Endothelial cell of umbilical vein (primary cell): ENCODE data around the gene MAP3K10. TPM values are rescaled to one million over a fixed set of nuclear protein-coding genes. Genes with fewer than 3 reads are reported as not detected.

Experiments used
- BruUV-seq: library from RNA; stranded (reverse); fragments of 400-500 nt; replicated peaks from 2 replicates; lab custom pipeline; 2021; lab: Mats Ljungman, UMichigan
- CTCF ChIA-PET: fragments of 300-600, 350-600 bp; sonication (Branson Sonifier 250); formaldehyde crosslinking; loops from one replicate; lab custom pipeline; 2021; ENCODE audit warnings: antibody characterized with exemption, inconsistent platforms; lab: Charles Lee
- POLR2A ChIA-PET: fragments of 300-600, 350-600 bp; sonication (Branson Sonifier 250); formaldehyde crosslinking; loops from one replicate; lab custom pipeline; 2021; ENCODE audit warnings: antibody characterized with exemption, inconsistent platforms; lab: Charles Lee
- DNase-seq: peaks from one replicate; pipeline ENCODE4 v3.0.0-alpha.2; 2011; ENCODE audit warnings: low read depth, low spot score
- FAIRE-seq: peaks from 2 replicates; lab custom pipeline; 2011; peaks lifted over from hg19 to GRCh38; lab: Jason Lieb, UNC
- H2AFZ ChIP-seq: 2 replicates; pipeline ENCODE4 v1.6.0; 2012; ENCODE audit warnings: low read depth, low read length, control low read depth, inconsistent platforms
- H3K27ac ChIP-seq: 2 replicates; pipeline ENCODE4 v1.5.1; 2011; ENCODE audit warnings: low read depth, mild to moderate bottlenecking, control low read depth, low read length, moderate library complexity; ENCODE audit not compliant: insufficient read depth
- H3K27me3 ChIP-seq, 2 experiments: 2 replicates each; pipeline versions ENCODE4 v1.6.0 to v1.6.1; 2011; ENCODE audit warnings: low read length in 2 of 2, mixed read lengths in 1 of 2; ENCODE audit not compliant: control insufficient read depth in 2 of 2, insufficient read depth in 2 of 2
- H3K36me3 ChIP-seq, 2 experiments: 2 replicates in 1 of 2; 3 replicates in 1 of 2; pipeline ENCODE4 v1.5.1; 2011; ENCODE audit warnings: low read length in 2 of 2, mild to moderate bottlenecking in 1 of 2, moderate library complexity in 1 of 2; ENCODE audit not compliant: control insufficient read depth in 2 of 2, insufficient read depth in 2 of 2; ENCODE audit errors: extremely low read depth in 1 of 2
- H3K4me1 ChIP-seq: 3 replicates; pipeline ENCODE4 v1.5.1; 2011; ENCODE audit warnings: mild to moderate bottlenecking, low read length; ENCODE audit not compliant: control insufficient read depth, insufficient read depth; ENCODE audit errors: extremely low read depth
- H3K4me2 ChIP-seq: 2 replicates; pipeline ENCODE4 v1.6.1; 2011; ENCODE audit warnings: low read length, control low read depth, mixed read lengths; ENCODE audit not compliant: insufficient read depth
- H3K4me3 ChIP-seq, 3 experiments: fragments of 200-600 bp in 1 of 3; sonication (generic), shearing (Covaris generic) in 1 of 3; replicated peaks in 1 of 3; 2 replicates each; pipeline ENCODE4 v1.5.1; 2011 to 2016; ENCODE audit warnings: control low read depth in 3 of 3, low read length in 3 of 3, mild to moderate bottlenecking in 2 of 3, inconsistent platforms in 1 of 3, low read depth in 1 of 3, moderate library complexity in 1 of 3; ENCODE audit not compliant: insufficient read depth in 1 of 3
- H3K79me2 ChIP-seq: 2 replicates; pipeline ENCODE4 v1.6.0; 2012; ENCODE audit warnings: low read length, inconsistent platforms; ENCODE audit not compliant: control insufficient read depth, insufficient read depth
- H3K9ac ChIP-seq: replicated peaks from 2 replicates; pipeline ENCODE3; 2011; ENCODE audit warnings: low read length, control low read depth; ENCODE audit not compliant: insufficient read depth; ENCODE audit errors: extremely low read depth
- H3K9me1 ChIP-seq: replicated peaks from 3 replicates; pipeline ENCODE4 v1.6.0; 2011; ENCODE audit warnings: mild to moderate bottlenecking, low read length; ENCODE audit not compliant: control insufficient read depth, insufficient read depth; ENCODE audit errors: extremely low read depth
- H3K9me3 ChIP-seq: replicated peaks from 2 replicates; pipeline ENCODE4 v1.5.1; 2012; ENCODE audit warnings: low read length, inconsistent platforms; ENCODE audit not compliant: control insufficient read depth, insufficient read depth
- H4K20me1 ChIP-seq: replicated peaks from 2 replicates; pipeline ENCODE3; 2011; ENCODE audit warnings: mild to moderate bottlenecking, low read length; ENCODE audit not compliant: control insufficient read depth, insufficient read depth; ENCODE audit errors: extremely low read depth
- CTCF ChIP-seq, 2 donors: IDR thresholded peaks; 1 replicate in 1 of 2; 2 replicates in 1 of 2; pipeline ENCODE4 v1.5.1; 2011; ENCODE audit warnings: low read length in 2 of 2, mild to moderate bottlenecking in 2 of 2, moderate library complexity in 2 of 2, control low read depth in 1 of 2, inconsistent platforms in 1 of 2, low read depth in 1 of 2; ENCODE audit not compliant: insufficient read depth in 1 of 2; ENCODE audit errors: extremely low read depth in 1 of 2
- EZH2 ChIP-seq: IDR thresholded peaks from 2 replicates; pipeline ENCODE4 v1.6.1; 2012; ENCODE audit warnings: borderline replicate concordance, low read depth, mild to moderate bottlenecking, moderate library complexity, low read length, inconsistent platforms; ENCODE audit not compliant: severe bottlenecking
- FOS ChIP-seq: IDR thresholded peaks from 2 replicates; pipeline ENCODE4 v1.6.1; 2011; ENCODE audit warnings: mild to moderate bottlenecking, low read length, moderate library complexity, borderline replicate concordance; ENCODE audit not compliant: insufficient read depth
- GATA2 ChIP-seq: IDR thresholded peaks from 2 replicates; pipeline ENCODE4 v1.7.0; 2011; ENCODE audit warnings: low read depth, mild to moderate bottlenecking, moderate library complexity, mixed read lengths, low read length; ENCODE audit not compliant: insufficient read length, insufficient read depth
- JUN ChIP-seq: IDR thresholded peaks from 2 replicates; pipeline ENCODE4 v1.6.1; 2011; ENCODE audit warnings: borderline replicate concordance, low read depth; ENCODE audit not compliant: insufficient read length, insufficient read depth
- MAX ChIP-seq: IDR thresholded peaks from 2 replicates; pipeline ENCODE4 v1.6.1; 2011; ENCODE audit not compliant: insufficient read depth, insufficient read length
- MYC ChIP-seq: IDR thresholded peaks from one replicate; pipeline ENCODE4 v1.6.1; 2011; ENCODE audit warnings: mild to moderate bottlenecking, low read depth, low read length
- POLR2A ChIP-seq: IDR thresholded peaks from 2 replicates; pipeline ENCODE4 v1.6.1; 2012; ENCODE audit warnings: low read depth, mild to moderate bottlenecking, control low read depth, low read length
- POLR2AphosphoS5 ChIP-seq: IDR thresholded peaks from 2 replicates; pipeline ENCODE4 v1.6.1; 2012; ENCODE audit warnings: low read depth, mild to moderate bottlenecking, control low read depth, low read length, moderate library complexity; ENCODE audit not compliant: insufficient read depth
- dilution Hi-C: fragments of 300-500 bp; cut with MboI; formaldehyde crosslinking; loops from one replicate; pipeline ENCODE4 v1.15.0; 2019; ENCODE audit warnings: low sequenced_read_pairs; ENCODE audit not compliant: extremely low pct_ligation_motif_present
- intact Hi-C: fragments of 100-400 bp; cut with micrococcal nuclease; formaldehyde crosslinking; loops from one replicate; pipeline ENCODE4 v1.10.0; 2022
- polyA plus RNA-seq, 4 experiments: library from polyadenylated mRNA; depleted of rRNA in 3 of 4; stranded (reverse) in 3 of 4; unstranded in 1 of 4; fragments of >200 nt; gene quantifications; 2 replicates each; pipeline versions ENCODE4 v1.2.1 to v1.2.3, GENCODE V29; 2011 to 2012; ENCODE audit warnings: missing spikeins in 1 of 4
- total RNA-seq: library from RNA; stranded (reverse); gene quantifications from 2 replicates; pipeline ENCODE4 v1.2.3, GENCODE V29; 2021

Gene MAP3K10
- total and polyA plus RNA-seq, 2 donors (not counting 3 experiments of a cell fraction or from before 2014, with no cell fraction given) = 6.3 to 19.4 TPM

- Histone ChIP-seq H3K9ac (no peak overlapping the region), H2AFZ (no peak overlapping the region), H3K79me2 (no peaks in the 10 kb centered on the region), H3K27me3 (no peaks in the 10 kb centered on the region), H3K9me1 (no peaks in the 10 kb centered on the region), H3K36me3 (no peaks in the 10 kb centered on the region), H3K9me3 (no peaks in the 10 kb centered on the region), H3K4me2 (no peak overlapping the region), H3K27ac (no peak overlapping the region), H3K4me1 (peaks cover 8% of the 10 kb centered on the region), H4K20me1 (no peaks in the 10 kb centered on the region), H3K4me3 (no peak overlapping the region)
- ChIA-PET CTCF (interaction anchor here (0.9 to 2.2 kb wide), 4 partner anchors 10 to 70 kb away, joined by 3 to 15 read pairs (median 3); partner anchors contain the start of gene TTC9B), POLR2A (no interaction called here)
- FAIRE-seq = no peak
- TF ChIP-seq MAX = no peak
- no peak for TF ChIP-seq FOS
- no peak for TF ChIP-seq CTCF (IDR thresholded peaks at IDR 0.05; ENCODE audit: extremely low read depth in 1 of 2, insufficient read depth in 1 of 2, low read depth in 1 of 2, low read length in 2 of 2)
- TF ChIP-seq POLR2AphosphoS5 = no peak
- no peak for TF ChIP-seq GATA2
- no peak for TF ChIP-seq JUN
- TF ChIP-seq POLR2A = no peak
- TF ChIP-seq EZH2 = no peak
- no peak for TF ChIP-seq MYC
- DNase-seq = no peak
- intact Hi-C loops = loop anchor here (10.0 kb wide), 2 partner anchors 377 to 487 kb away; no protein-coding TSS in a partner anchor
- no TSS peak for BruUV-seq
- dilution Hi-C loops = no loop called here
Observed at GRCh38 chr19:40147338-40147692, 43.9 kb upstream of the MAP3K10 start.
